ENCODE data around the gene PLCB1. TPM values are rescaled to one million over a fixed set of nuclear protein-coding genes. Genes with fewer than 3 reads are reported as not detected.

Gene PLCB1
- total and polyA plus RNA-seq, 2 experiments from 2014 or later, result 14.9 to 20.7 TPM

GRCh38 chr20:8689337-8689736 lies 557.3 kb downstream of the PLCB1 start:
- TF ChIP-seq ZNF331 (CRISPR knock-in tag; IDR thresholded peaks at IDR 0.05; ENCODE audit: low read depth), result no peak
- TF ChIP-seq EZH2phosphoT487 (IDR thresholded peaks at IDR 0.05; ENCODE audit: unreplicated experiment), result no peak
- TF ChIP-seq CREB1 (CRISPR knock-in tag; IDR thresholded peaks at IDR 0.05; ENCODE audit: low read depth), result no peak
- no peak for TF ChIP-seq STAT1 (IDR thresholded peaks at IDR 0.05; ENCODE audit: unreplicated experiment)
- TF ChIP-seq REST (IDR thresholded peaks at IDR 0.05; ENCODE audit: unreplicated experiment), result no peak
- H3K36me3 ChIP-seq (ENCODE audit: insufficient read depth), result no peaks in the 10 kb centered on the region
- ATAC-seq (no peak), DNase-seq (ENCODE audit: low spot score) (no peak)
- no peak overlapping the region for H3K4me3 Mint-ChIP-seq
- H3F3A ChIP-seq (replicated peaks; ENCODE audit: low read depth), result no peaks in the 10 kb centered on the region
- H3K4me3 ChIP-seq, result no peak overlapping the region
- H2AFZ ChIP-seq, result no peak overlapping the region
- H4K20me1 ChIP-seq (replicated peaks; ENCODE audit: insufficient read depth), result no peaks in the 10 kb centered on the region
- peaks cover 17% of the 10 kb centered on the region; the same call in 2 of the 3 replicates for H3K9me3 Mint-ChIP-seq
- H3K27me3 ChIP-seq (ENCODE audit: insufficient read depth), result no peaks in the 10 kb centered on the region
- no peaks in the 10 kb centered on the region for H3K79me2 ChIP-seq (replicated peaks; ENCODE audit: insufficient read depth)
- H3K36me3 Mint-ChIP-seq (ENCODE audit: low read depth), result peaks cover 5% of the 10 kb centered on the region; the same call in 2 of the 3 replicates
- no peaks in the 10 kb centered on the region for H3K4me1 ChIP-seq (ENCODE audit: insufficient read depth)
- H3K4me2 ChIP-seq, result no peak overlapping the region
- peaks cover 2% of the 10 kb centered on the region; the same call in 1 of the 2 replicates for H3K9me2 ChIP-seq (ENCODE audit: insufficient read depth)
- no peak overlapping the region for H3K27ac Mint-ChIP-seq
- no peaks in the 10 kb centered on the region for H3K27me3 Mint-ChIP-seq (ENCODE audit: insufficient read depth, low read depth, poor library complexity)
- no peaks in the 10 kb centered on the region for H3K4me1 Mint-ChIP-seq
- no peak overlapping the region for H3K27ac ChIP-seq (ENCODE audit: low read depth)

GRCh38 chr20:8690074-8690473 lies 558.0 kb downstream of the PLCB1 start:
- H3K4me1 Mint-ChIP-seq, result no peaks in the 10 kb centered on the region
- H3K9me3 Mint-ChIP-seq, result peaks cover 17% of the 10 kb centered on the region; the same call in 2 of the 3 replicates
- no peaks in the 10 kb centered on the region for H3K27me3 Mint-ChIP-seq (ENCODE audit: insufficient read depth, low read depth, poor library complexity)
- H3K27ac Mint-ChIP-seq, result no peak overlapping the region
- no peaks in the 10 kb centered on the region for H4K20me1 ChIP-seq (replicated peaks; ENCODE audit: insufficient read depth)
- peaks cover 2% of the 10 kb centered on the region; the same call in 1 of the 2 replicates for H3K9me2 ChIP-seq (ENCODE audit: insufficient read depth)
- H3F3A ChIP-seq (replicated peaks; ENCODE audit: low read depth), result no peaks in the 10 kb centered on the region
- no peak for DNase-seq (ENCODE audit: low spot score)
- no peaks in the 10 kb centered on the region for H3K27me3 ChIP-seq (ENCODE audit: insufficient read depth)
- H3K36me3 ChIP-seq (ENCODE audit: insufficient read depth), result no peaks in the 10 kb centered on the region
- no peaks in the 10 kb centered on the region for H3K79me2 ChIP-seq (replicated peaks; ENCODE audit: insufficient read depth)
- no peak overlapping the region for H3K4me3 Mint-ChIP-seq
- no peak for ATAC-seq
- H3K4me1 ChIP-seq (ENCODE audit: insufficient read depth), result no peaks in the 10 kb centered on the region
- H3K4me2 ChIP-seq, result no peak overlapping the region
- H3K4me3 ChIP-seq, result no peak overlapping the region
- H2AFZ ChIP-seq, result no peak overlapping the region
- no peak overlapping the region for H3K27ac ChIP-seq (ENCODE audit: low read depth)
- peaks cover 5% of the 10 kb centered on the region; the same call in 2 of the 3 replicates for H3K36me3 Mint-ChIP-seq (ENCODE audit: low read depth)
- TF ChIP-seq POLR2AphosphoS5 (IDR thresholded peaks at IDR 0.05; ENCODE audit: low read depth) (no peak), ETS1 (IDR thresholded peaks at IDR 0.05) (no peak), CTCF (conservative IDR thresholded peaks at IDR 0.05; ENCODE audit: low read depth in 2 of 2) (no peak), ZNF114 (CRISPR knock-in tag; IDR thresholded peaks at IDR 0.05) (no peak), NANOG (IDR thresholded peaks at IDR 0.05; ENCODE audit: borderline replicate concordance) (no peak), ZNF331 (CRISPR knock-in tag; IDR thresholded peaks at IDR 0.05; ENCODE audit: low read depth) (no peak)
